KG1 (cell line): ENCODE results near the gene ASAH2.
"Not testable (repeated sequence)": the region's sequence is repeated elsewhere in the genome, so short reads cannot be mapped to it uniquely, and the experiment has no call there.

Experiments
- DNase-seq: peaks from one replicate; lab custom pipeline; 2025; lab: John Stamatoyannopoulos, UW

Gene ASAH2

DNA sequence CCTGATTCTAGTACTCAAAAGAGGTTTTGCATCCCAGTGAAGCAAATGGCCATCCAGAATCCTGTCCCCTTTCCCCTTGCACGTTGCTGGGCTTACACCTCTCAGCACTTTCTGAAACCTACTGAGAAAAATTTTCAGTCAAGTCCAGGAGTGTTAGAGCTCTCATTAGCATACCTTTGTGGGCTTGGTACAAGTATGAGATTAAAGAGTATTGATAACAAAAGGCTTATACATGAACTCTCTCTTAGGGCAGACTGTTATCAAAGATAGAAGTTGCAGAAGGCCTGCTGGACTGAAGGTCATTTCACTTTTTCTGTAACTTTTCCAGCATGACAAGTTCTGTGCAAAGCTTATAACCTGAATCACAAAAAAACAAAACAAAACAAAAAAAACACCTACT lies at the start of gene ASAH2:
TSS of gene ASAH2 (minus strand) at position 123 of the 400 bp plus-strand sequence. CDS start 2,906 bp downstream, outside the sequence.
- DNase-seq, result no peak

DNA sequence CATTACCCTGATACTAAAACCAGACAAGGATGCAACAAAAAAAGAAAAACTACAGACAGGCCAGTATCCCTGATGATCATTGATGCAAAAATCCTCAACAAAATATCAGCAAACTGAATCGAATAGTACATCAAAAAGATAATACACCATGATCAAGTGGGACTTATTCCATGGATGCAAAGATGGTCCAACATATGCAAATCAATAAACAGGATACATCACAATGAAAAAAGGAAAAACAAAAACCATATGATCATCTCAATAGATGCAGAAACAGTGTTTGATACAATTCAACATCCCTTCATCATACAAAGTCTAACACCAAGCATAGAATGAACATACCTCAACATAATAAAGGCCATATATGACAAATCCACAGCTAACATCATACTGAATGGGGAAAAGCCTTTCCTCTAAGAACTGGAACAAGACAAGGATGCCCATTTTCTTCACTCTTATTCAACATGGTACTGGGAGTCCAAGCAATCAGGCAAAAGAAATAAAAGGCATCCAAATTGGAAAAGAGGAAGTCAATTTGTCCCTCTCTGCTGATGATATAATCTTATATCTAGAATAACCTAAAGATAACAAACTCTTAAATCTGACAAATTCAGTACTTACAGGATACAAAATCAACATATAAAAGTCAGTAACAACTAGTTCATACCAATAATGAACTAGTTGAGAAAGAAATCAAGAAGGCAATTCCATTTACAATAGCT lies 48.8 kb upstream of the ASAH2 start:
- no peak for DNase-seq

DNA sequence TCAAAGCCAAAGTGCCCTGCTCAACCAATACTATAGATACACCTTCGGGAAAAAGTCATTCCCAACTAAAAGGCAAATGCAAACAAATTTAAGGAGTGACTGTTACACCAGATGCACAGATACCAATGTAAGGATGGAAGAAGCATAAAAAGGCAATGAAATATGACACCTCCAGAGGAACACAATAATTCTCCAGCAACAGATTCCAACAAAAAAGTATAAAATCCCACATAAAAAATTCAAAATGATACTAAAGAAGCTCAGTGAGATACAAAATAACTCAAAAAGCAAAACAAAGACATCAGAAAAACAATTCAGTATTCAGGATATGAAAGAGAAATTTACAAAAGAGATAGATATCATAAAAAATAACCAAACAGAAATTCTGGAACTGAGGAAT lies 44.1 kb upstream of the ASAH2 start:
- no peak for DNase-seq

DNA sequence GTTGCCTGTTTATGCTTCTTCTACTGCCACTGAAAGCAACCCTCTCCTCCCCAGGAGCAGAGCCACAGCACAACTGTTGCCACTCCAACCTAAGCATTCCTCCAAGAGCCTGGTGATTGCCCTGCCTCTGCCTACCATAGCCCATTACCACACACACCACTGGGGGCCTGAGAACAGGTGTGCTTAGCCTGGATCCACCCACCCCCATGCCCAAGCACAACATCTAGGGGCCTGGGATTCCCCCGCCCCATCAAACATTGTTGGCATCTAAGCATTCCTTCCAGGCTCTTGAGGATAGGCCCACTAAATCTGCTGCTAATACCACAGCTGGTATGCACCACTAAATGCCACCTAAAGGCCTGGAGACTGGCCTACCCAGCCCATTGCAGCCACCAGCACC lies 43.3 kb upstream of the ASAH2 start:
- DNase-seq, result no peak

DNA sequence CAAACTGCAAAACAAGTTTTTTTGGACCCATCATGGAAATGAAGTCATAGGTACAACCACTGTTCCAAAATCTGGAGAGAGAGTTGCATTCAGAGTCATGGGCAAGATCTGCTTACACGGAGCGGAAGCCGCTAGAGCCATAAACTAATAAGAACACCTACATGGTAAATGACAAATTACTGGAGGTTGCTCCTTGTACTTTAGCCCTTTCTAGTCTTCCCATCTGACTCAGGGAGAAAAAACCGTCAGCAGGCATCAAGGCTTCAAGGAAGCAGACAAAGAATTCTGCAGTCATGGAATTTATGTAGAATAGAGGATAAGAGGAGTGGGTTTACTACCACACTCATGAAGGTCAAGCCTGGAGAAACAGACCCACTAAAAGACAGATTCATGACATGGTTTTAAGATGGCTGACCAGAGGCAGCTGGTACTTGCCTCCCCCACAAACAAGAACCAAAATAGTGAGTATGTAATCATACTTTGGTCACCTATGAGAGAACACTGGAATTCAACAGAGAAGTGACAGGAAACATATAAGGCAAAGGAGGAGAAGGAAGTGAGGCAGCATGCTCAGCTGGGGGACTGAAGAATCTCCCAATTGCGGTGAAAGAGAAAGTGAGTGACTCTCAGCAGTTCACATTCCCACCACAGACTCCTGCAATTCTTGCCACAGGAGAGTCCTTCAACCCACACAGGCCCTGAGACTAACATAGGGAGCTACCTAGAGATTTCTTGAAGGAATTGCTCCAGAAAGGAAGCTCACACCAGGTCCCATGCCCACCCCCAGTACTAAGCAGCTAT lies 42.4 kb upstream of the ASAH2 start:
- no peak for DNase-seq

DNA sequence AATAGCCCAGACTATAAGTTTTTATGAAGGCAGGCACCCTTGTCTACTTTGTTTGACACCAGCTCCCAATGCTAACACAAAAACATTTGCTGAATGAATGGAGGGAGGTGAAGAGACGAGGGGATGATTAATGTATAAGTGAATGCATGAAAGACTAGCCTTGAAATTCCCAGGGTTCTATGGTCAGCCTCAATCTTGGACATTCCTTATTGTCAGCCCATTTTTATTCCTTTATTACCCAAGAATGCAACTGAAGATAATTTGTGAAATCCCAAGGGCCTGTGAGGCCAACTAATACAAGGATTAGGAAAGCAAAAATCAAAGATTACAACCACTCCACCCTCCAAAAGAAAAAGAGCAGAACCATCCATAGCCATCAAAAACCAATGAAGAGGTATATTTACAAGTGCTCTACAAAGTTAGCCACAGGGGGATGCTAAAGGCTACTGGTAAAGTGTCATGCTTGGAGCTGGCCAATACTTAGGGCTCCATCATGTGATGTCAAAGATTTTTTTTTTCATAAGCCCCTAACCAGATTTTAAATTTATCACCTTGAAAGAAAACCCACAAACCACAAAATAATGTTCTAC lies 40.0 kb upstream of the ASAH2 start:
- DNase-seq, result no peak

DNA sequence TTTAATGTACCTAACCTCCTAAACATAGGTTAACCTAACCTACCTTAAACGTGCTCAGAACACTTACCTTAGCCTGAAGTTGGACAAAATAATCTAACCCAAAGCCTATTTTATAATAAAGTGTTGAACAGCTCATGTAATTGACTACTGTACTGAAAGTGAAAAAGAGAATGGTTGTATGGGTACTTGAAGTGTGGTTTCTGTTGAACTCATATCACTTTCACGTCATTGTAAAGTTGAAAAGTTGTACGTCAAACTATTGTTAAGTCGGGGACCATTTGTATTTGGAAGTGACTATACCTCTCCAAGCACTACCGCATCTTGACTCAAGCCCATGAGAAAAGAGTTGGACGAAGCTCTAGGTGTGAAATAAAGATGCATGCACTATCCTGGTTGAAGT lies 37.9 kb upstream of the ASAH2 start:
- DNase-seq, result no peak

DNA sequence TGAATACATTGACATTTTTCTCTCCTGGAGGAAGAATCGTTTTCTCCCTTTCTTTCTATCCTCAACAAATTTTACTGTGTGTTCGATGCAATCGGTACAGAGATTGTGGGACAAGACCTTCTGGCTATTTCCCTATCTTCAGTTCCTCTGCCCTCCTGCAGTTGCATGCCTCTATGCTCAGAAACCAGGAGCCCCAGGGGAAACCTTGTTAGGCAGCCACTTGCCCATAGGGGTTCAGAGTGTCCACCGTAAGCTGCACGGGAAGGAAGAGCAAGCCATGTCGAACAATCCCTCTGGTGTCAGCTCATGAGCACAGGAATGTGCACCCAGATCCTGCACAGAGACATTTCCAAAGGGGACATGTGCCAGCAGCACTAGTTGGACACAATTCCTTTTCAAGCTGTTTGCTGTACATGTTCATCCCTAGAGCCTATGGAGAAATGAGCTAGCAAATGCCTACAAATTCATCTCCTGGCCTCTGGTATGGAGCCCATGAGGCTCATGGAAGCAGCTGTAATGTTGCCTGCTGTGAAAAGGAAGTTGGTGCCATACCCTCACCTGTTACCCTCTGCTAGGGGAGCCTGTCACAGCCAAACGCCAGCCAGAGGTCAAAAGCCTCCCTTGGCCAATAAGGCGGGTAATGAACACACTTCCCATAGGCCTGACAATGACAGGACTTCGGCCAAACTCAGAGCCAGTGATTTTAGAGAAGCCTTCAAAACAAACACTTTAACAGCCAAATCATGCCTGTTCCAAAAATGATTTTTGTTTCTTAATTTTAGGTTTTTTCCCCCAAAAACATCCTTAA lies 35.9 kb upstream of the ASAH2 start:
- no peak for DNase-seq

DNA sequence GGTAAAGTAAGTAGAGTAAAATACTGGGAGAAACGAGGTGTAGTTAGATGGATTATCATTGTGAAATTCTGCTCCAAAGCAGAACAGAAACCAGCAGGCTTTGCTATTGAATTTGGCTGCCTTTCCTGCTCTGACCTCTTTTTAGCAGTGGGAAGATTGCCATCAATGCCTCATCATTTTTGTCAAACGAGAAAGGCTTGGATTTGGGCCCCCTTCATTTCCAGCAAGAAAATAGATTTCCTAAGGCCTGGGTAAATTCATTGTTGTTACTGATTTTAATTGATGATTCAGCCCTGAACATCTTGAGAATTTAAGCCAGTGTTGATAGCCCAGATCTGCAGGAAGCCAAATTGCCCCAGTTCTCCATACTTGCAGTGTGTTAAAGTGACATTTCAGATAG lies 35.2 kb upstream of the ASAH2 start:
- DNase-seq, result no peak

DNA sequence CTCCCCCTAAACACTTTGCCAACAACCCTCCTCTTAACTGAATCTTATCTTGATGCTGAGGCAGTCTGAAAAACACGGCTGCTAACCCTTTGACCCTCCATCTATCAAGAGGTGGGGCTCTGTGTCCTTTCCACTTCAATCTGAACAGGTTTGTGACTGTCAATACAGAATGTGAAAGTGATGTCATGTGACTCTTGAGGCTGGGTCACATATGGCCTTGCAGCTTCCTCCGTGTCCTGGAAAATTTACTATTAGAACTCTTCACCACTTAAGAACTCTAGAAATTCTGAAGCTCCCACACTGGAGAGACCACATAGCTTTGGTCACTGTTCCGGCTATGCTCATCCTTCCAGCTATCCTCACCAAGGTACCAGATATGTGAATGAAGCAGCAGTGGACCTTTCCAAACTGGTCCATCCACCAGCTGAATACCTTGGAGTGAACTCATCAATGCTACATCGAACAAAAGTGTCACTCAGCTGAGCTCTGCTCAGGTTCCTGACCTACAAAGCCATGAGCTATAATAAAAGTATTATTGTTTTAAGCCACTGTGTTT lies 30.7 kb upstream of the ASAH2 start:
- DNase-seq, result no peak

DNA sequence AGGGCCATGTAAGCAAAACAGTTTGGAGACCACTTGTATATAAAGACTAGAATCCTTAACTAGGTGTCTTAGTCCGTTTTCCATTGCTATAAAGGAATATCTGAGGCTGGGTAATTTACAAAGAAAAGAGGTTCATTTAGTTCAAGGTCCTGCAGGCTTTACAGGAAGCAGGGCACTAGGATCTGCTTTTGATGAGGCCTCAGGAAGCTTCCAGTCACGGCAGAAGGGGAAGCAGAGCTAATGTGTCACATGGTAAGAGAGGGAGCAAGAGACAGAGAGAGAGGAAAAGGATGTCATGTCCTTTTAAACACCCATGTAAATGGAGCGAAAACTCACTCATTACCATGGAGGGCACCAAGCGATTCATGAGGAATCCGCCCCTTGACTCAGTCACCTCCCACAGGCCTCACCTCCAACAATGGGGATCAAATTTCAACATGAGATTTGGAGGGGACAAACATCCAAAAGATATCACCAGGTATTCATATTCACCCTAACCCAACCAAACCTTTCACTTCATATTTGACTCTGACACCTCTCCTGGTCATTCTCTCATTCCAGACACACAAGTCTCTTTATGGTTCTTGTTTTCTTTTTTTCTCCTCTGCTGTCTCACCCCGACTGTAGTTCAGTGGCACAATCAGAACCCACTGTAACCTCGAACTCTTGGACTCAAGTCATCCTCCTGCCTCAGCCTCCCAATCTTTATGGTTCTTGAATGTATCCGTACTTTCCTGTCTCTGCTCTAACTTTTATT lies 30.1 kb upstream of the ASAH2 start:
- no peak for DNase-seq

DNA sequence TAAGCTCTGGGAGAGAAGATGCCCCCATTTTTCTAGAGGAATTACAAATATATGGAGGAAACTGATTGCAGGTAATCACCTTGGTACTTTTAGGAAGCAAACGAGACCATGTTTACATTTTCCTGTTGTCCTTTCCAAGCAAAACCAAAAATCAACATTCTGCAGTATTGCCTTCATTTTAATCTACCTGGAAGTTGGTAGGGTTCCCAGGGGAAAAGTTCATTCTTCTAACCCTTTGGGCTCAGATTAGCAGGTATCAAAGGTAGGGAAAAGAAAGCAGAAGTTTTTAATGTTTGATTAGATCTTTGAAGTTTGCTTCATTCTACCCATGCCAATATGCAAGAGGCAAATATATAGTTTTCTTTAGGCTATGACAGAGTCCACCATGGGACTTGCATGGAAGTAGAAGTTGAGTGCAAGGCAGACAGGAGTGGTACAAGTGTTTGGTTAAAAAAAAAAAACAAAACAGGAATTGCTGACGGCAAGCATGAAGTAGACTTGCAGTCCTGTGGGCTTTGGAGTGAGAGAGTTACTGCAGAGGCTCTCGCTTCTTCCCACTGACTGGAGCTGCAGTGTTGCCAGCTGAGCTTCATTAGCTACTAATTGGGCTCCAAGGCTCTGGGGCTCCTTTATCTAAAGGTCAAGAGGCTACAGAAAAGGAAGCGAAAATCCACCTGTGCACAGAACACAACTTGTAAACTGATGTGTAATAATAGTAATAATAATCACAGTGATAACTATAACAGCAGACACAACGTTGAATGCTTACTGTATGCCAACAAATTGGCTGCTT lies 28.9 kb upstream of the ASAH2 start:
- no peak for DNase-seq

DNA sequence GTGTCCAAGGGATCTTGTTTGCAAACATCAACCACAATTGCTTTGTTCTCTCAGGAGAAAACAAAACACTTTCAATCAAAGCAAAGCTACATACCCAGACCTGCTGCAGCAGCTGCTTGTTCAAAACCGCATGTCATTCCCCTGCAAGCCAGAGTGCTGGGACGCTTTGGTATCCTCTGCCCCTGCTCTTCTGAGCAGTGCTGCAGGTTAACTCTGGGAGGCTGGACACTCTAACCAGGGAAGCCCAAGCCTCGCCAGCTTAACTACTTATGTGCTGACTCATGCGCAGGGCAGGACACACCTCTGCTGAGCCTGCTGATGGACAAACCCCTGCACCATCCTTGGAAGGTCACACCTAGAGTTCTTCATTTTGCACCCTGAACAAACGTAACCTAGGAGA lies 28.2 kb upstream of the ASAH2 start:
- DNase-seq, result no peak

DNA sequence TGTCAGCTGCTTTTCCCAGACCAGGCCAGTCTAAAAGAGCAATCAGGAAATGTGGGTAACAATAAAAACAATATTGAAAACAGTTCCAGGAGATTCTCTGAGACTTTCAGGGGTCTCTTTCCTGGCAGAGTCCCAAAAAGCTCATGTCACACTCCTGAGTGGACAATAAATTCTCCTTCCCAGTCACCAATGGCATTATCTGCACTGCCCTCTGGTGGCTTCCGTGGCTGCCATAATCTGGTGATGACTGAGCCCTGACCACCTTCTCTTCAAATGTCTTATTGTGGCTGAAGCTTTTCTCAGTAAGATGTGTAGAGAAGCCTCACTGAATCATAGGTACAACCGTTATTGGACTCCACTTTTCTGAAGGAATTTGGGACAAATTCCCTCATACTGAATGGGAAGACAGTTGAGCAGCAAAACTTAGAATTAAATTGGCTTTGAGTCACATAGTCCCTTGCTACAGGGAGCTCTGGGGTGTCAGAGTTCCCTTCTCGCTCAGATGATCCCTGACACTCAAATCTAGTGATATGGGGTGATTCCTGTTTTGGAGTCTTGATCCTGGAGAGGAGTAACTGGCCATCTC lies 24.4 kb upstream of the ASAH2 start:
- DNase-seq, result no peak

DNA sequence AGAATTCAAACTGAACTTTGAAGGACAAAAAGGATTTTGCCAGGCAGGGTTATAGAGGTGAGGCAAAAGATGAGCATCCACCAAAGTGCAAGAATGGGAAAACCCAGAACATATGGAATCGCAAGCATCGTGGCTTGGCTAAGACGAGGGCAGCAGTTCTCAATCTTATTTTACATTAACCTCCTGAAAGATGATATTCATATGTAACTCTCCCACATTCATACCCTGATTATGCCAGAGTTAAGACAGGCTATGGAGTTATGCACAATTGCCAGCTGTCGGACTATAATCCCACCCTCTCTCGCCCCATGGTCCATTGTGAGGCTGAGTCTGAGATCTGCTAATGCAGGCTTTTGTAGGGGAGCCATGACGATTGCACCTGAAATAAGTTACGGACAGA lies 21.2 kb upstream of the ASAH2 start:
- DNase-seq, result no peak

DNA sequence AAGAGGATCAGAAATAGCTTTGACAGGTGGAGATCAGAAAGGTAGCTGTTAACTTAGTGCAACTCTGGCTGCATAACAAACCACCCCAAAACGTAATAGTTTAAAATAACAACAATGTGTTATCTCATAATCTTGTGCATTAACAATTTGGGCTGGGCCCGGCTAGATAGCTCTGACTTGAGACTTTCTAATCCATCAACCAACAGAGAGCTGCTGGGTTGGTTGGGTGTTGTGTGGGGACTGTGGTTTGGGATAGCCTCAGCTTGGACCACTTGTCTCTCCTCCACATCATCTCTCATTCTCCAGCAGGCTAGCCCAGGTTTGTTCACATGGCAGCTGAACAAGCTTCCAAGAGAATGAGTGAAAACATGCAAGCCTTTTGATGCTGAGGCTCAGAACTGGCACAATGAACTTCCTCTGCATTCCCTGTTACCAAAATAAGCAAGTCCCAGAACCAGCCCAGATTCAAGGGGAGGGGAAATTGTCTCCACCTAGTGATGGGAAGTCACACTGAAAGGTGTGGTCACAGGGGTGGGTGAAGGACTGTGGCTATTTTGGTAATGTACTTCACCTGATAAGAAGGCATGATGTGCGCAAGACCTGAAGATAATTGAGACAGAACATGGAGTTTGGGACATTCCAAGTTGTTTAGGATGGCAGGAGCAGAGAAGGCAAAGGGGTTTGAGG lies 20.4 kb upstream of the ASAH2 start:
- no peak for DNase-seq

DNA sequence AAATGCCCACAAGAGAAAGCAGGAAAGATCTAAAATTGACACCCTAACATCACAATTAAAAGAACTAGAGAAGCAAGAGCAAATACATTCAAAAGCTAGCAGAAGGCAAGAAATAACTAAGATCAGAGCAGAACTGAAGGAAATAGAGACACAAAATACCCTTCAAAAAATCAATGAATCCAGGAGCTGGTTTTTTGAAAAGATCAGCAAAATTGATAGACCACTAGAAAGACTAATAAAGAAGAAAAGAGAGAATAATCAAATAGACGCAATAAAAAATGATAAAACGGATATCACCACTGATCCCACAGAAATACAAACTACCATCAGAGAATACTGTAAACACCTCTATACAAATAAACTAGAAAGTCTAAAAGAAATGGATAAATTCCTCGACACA lies 16.6 kb upstream of the ASAH2 start:
- not testable (repeated sequence) for DNase-seq

DNA sequence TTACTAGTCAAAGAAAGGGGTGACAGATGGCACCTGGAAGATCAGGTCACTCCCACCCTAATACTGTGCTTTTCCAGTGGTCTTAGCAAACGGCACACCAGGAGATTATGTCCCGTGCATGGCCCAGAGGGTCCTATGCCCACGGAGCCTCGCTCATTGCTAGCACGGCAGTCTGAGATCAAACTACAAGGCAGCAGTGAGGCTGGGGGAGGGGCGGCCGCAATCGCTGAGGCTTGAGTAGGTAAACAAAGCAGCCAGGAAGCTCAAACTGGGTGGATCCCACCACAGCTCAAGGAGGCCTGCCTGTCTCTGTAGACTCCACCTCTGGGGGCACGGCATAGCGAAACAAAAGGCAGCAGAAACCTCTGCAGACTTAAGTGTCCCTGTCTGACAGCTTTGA lies 11.3 kb upstream of the ASAH2 start:
- DNase-seq, result not testable (repeated sequence)

DNA sequence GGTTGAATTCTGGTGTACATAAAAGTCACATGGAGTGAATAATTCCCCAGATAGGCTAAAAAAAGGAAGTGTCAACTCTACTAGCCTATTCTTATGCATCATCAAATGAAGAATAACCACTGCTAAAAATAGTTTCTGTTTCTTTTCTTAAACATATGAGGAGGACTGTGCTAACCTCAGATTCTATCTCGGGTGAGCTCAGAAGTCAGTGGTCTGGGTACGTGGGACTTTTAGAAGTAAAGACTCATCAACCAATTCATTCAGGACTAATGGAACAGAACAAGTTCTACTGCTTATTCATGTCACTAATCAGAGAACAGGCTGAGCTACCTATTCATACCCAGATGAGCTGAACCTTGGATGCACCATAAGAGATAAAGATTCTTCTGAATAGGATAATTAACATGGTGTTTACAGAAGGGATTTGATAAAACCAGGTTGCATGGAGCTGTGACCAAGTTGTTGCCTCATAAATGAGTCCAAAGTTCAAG lies 9.5 kb upstream of the ASAH2 start:
- DNase-seq, result no peak
